ENCODE data around the gene LRRC8B. TPM values are rescaled to one million over a fixed set of nuclear protein-coding genes. Genes with fewer than 3 reads are reported as not detected.

The LRRC8B gene
- total RNA-seq, 2 donors from 2014 or later, result 5.5 to 6.5 TPM

DNA sequence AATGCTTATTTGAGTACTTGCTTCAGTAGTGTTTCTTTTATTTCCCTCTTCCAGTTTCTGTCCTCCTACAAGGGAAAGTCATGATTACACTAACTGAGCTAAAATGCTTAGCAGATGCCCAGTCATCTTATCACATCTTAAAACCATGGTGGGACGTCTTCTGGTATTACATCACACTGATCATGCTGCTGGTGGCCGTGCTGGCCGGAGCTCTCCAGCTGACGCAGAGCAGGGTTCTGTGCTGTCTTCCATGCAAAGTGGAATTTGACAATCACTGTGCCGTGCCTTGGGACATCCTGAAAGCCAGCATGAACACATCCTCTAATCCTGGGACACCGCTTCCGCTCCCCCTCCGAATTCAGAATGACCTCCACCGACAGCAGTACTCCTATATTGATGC lies 57.9 kb downstream of the LRRC8B start:
- ATAC-seq (ENCODE audit: insufficient number of reproducible peaks, low FRiP score, low read depth), result no peak
- Histone ChIP-seq H3K36me3 (no peaks in the 10 kb centered on the region), H3K4me3 (no peak overlapping the region), H3K4me1 (ENCODE audit: control insufficient read depth in 1 of 2, low read depth in 2 of 2) (no peaks in the 10 kb centered on the region), H3K27me3 (replicated peaks; ENCODE audit: insufficient read depth) (no peaks in the 10 kb centered on the region), H3K9me3 (no peaks in the 10 kb centered on the region), H3K27ac (no peak overlapping the region)
- TF ChIP-seq, protein P1, sequence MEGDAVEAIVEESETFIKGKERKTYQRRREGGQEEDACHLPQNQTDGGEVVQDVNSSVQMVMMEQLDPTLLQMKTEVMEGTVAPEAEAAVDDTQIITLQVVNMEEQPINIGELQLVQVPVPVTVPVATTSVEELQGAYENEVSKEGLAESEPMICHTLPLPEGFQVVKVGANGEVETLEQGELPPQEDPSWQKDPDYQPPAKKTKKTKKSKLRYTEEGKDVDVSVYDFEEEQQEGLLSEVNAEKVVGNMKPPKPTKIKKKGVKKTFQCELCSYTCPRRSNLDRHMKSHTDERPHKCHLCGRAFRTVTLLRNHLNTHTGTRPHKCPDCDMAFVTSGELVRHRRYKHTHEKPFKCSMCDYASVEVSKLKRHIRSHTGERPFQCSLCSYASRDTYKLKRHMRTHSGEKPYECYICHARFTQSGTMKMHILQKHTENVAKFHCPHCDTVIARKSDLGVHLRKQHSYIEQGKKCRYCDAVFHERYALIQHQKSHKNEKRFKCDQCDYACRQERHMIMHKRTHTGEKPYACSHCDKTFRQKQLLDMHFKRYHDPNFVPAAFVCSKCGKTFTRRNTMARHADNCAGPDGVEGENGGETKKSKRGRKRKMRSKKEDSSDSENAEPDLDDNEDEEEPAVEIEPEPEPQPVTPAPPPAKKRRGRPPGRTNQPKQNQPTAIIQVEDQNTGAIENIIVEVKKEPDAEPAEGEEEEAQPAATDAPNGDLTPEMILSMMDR (IDR thresholded peaks at IDR 0.05), result no peak
- no peak for DNase-seq (ENCODE audit: low spot score)

- no peaks in the 10 kb centered on the region for H3K4me1 ChIP-seq (ENCODE audit: control insufficient read depth in 1 of 2, low read depth in 2 of 2)
- TF ChIP-seq, protein P1 (IDR thresholded peaks at IDR 0.05), result no peak
- no peak overlapping the region for H3K27ac ChIP-seq
- H3K4me3 ChIP-seq, result no peak overlapping the region
- H3K9me3 ChIP-seq, result no peaks in the 10 kb centered on the region
- DNase-seq (ENCODE audit: low spot score) (no peak), ATAC-seq (ENCODE audit: insufficient number of reproducible peaks, low FRiP score, low read depth) (no peak)
- H3K27me3 ChIP-seq (replicated peaks; ENCODE audit: insufficient read depth), result no peaks in the 10 kb centered on the region
- no peaks in the 10 kb centered on the region for H3K36me3 ChIP-seq
Measured at GRCh38 chr1:89584211-89584610, 59.6 kb downstream of the LRRC8B start.

- DNase-seq (ENCODE audit: low spot score) (no peak), ATAC-seq (ENCODE audit: insufficient number of reproducible peaks, low FRiP score, low read depth) (no peak)
- no peak overlapping the region for H3K4me3 ChIP-seq
- H3K27ac ChIP-seq, result no peak overlapping the region
- H3K27me3 ChIP-seq (replicated peaks; ENCODE audit: insufficient read depth), result no peaks in the 10 kb centered on the region
- no peaks in the 10 kb centered on the region for H3K36me3 ChIP-seq
- TF ChIP-seq, protein P1 (IDR thresholded peaks at IDR 0.05), result no peak
- H3K4me1 ChIP-seq (ENCODE audit: control insufficient read depth in 1 of 2, low read depth in 2 of 2), result no peaks in the 10 kb centered on the region
- H3K9me3 ChIP-seq, result no peaks in the 10 kb centered on the region
Measured at GRCh38 chr1:89584781-89585180, 60.2 kb downstream of the LRRC8B start.

- TF ChIP-seq, protein P1 (IDR thresholded peaks at IDR 0.05), result no peak
- DNase-seq (ENCODE audit: low spot score), result no peak
- H3K4me3 ChIP-seq, result no peak overlapping the region
- no peaks in the 10 kb centered on the region for H3K36me3 ChIP-seq
- H3K27ac ChIP-seq, result no peak overlapping the region
- no peaks in the 10 kb centered on the region for H3K27me3 ChIP-seq (replicated peaks; ENCODE audit: insufficient read depth)
- ATAC-seq (ENCODE audit: insufficient number of reproducible peaks, low FRiP score, low read depth), result no peak
- H3K4me1 ChIP-seq (ENCODE audit: control insufficient read depth in 1 of 2, low read depth in 2 of 2), result no peaks in the 10 kb centered on the region
- H3K9me3 ChIP-seq, result no peaks in the 10 kb centered on the region
Measured at GRCh38 chr1:89587729-89588161, 63.1 kb downstream of the LRRC8B start.

GRCh38 chr1:89588480-89588879 lies 63.9 kb downstream of the LRRC8B start:
- ATAC-seq (ENCODE audit: insufficient number of reproducible peaks, low FRiP score, low read depth), result no peak
- H3K4me1 ChIP-seq (ENCODE audit: control insufficient read depth in 1 of 2, low read depth in 2 of 2), result no peaks in the 10 kb centered on the region
- H3K36me3 ChIP-seq, result no peaks in the 10 kb centered on the region
- H3K27me3 ChIP-seq (replicated peaks; ENCODE audit: insufficient read depth), result no peaks in the 10 kb centered on the region
- no peak overlapping the region for H3K4me3 ChIP-seq
- no peak for DNase-seq (ENCODE audit: low spot score)
- no peak overlapping the region for H3K27ac ChIP-seq
- H3K9me3 ChIP-seq, result no peaks in the 10 kb centered on the region
- TF ChIP-seq, protein P1 (IDR thresholded peaks at IDR 0.05), result no peak

Data from thoracic aorta (tissue), 2 donors.